ENCODE results near the gene MCOLN3. TPM values are rescaled to one million over a fixed set of nuclear protein-coding genes. Genes with fewer than 3 reads are reported as not detected.

MCOLN3 gene
- total and polyA plus RNA-seq, 2 experiments from 2014 or later, result 3.5 to 4.4 TPM

DNA sequence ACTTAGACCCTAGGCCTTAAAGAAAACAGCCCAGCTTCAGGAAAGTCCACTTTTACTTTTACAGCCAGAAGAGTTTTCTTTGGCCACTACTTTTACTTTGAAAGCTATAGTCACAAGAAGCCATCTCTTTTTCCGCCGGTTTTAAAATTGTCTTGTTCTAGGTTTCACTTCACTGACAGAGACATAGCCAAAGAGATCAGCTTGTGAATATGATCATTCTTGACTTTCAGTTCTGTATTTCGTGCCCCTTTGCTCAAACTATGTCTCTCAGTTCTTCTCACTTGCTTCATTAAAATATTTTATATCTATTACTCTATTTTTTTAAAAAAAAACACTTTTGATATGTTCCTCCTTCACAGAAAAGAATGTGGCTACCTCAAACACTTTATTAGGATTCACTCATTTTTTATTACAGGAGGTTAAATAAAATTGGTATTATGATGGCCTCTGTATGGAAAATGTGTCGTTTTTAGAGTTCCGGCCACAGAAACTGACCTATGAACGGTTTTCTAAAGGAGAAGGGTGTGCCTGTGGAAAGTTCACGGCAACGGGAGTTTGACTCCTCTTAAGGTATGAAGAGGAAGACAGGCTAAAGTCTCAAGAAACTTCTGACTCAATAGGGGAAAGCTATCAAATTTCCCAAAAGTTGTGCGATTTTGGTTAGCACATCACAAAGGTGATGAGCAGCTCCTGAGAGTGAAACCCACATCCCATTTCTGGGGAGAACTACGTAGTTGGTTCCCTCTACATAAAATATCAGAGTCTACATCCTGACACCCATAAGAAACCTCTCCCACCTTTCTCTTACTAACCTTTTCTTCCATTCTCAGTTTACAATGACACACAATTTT lies 52.6 kb downstream of the MCOLN3 start:
- Histone ChIP-seq H3K4me2 (peak overlapping the region; percentile 99), H3K27me3 (ENCODE audit: insufficient read depth) (peaks cover 67% of the 10 kb centered on the region), H4K20me1 (replicated peaks; ENCODE audit: insufficient read depth) (peaks cover 3% of the 10 kb centered on the region; the same call in 1 of the 2 replicates), H3K36me3 (ENCODE audit: insufficient read depth) (no peaks in the 10 kb centered on the region), H3K4me3 (peak overlapping the region; percentile 70; the same call in 1 of the 2 replicates), H3K9me2 (ENCODE audit: insufficient read depth) (no peaks in the 10 kb centered on the region), H3F3A (replicated peaks; ENCODE audit: low read depth) (0 out of 2 replicates have a peak, but pooled peaks cover 10% of the 10 kb centered on the region), H3K4me1 (ENCODE audit: insufficient read depth) (peaks cover 11% of the 10 kb centered on the region), H3K79me2 (replicated peaks; ENCODE audit: insufficient read depth) (no peaks in the 10 kb centered on the region), H2AFZ (no peak overlapping the region), H3K27ac (ENCODE audit: low read depth) (no peak overlapping the region)
- TF ChIP-seq JUNB (IDR thresholded peaks at IDR 0.05; ENCODE audit: unreplicated experiment) (no peak), STAT1 (IDR thresholded peaks at IDR 0.05; ENCODE audit: unreplicated experiment) (no peak), ETS1 (IDR thresholded peaks at IDR 0.05) (no peak), EZH2 (IDR thresholded peaks at IDR 0.05; ENCODE audit: low read depth, unreplicated experiment) (no peak), NANOG (IDR thresholded peaks at IDR 0.05; ENCODE audit: borderline replicate concordance) (no peak), CREB1 (CRISPR knock-in tag; IDR thresholded peaks at IDR 0.05; ENCODE audit: low read depth) (no peak), EZH2phosphoT487 (IDR thresholded peaks at IDR 0.05; ENCODE audit: unreplicated experiment) (no peak), ZNF114 (CRISPR knock-in tag; IDR thresholded peaks at IDR 0.05) (no peak), CTCF (conservative IDR thresholded peaks at IDR 0.05; ENCODE audit: low read depth in 2 of 2) (no peak), POLR2AphosphoS5 (IDR thresholded peaks at IDR 0.05; ENCODE audit: low read depth) (no peak), ZNF331 (CRISPR knock-in tag; IDR thresholded peaks at IDR 0.05; ENCODE audit: low read depth) (no peak)
- TF ChIP-seq, protein P1, sequence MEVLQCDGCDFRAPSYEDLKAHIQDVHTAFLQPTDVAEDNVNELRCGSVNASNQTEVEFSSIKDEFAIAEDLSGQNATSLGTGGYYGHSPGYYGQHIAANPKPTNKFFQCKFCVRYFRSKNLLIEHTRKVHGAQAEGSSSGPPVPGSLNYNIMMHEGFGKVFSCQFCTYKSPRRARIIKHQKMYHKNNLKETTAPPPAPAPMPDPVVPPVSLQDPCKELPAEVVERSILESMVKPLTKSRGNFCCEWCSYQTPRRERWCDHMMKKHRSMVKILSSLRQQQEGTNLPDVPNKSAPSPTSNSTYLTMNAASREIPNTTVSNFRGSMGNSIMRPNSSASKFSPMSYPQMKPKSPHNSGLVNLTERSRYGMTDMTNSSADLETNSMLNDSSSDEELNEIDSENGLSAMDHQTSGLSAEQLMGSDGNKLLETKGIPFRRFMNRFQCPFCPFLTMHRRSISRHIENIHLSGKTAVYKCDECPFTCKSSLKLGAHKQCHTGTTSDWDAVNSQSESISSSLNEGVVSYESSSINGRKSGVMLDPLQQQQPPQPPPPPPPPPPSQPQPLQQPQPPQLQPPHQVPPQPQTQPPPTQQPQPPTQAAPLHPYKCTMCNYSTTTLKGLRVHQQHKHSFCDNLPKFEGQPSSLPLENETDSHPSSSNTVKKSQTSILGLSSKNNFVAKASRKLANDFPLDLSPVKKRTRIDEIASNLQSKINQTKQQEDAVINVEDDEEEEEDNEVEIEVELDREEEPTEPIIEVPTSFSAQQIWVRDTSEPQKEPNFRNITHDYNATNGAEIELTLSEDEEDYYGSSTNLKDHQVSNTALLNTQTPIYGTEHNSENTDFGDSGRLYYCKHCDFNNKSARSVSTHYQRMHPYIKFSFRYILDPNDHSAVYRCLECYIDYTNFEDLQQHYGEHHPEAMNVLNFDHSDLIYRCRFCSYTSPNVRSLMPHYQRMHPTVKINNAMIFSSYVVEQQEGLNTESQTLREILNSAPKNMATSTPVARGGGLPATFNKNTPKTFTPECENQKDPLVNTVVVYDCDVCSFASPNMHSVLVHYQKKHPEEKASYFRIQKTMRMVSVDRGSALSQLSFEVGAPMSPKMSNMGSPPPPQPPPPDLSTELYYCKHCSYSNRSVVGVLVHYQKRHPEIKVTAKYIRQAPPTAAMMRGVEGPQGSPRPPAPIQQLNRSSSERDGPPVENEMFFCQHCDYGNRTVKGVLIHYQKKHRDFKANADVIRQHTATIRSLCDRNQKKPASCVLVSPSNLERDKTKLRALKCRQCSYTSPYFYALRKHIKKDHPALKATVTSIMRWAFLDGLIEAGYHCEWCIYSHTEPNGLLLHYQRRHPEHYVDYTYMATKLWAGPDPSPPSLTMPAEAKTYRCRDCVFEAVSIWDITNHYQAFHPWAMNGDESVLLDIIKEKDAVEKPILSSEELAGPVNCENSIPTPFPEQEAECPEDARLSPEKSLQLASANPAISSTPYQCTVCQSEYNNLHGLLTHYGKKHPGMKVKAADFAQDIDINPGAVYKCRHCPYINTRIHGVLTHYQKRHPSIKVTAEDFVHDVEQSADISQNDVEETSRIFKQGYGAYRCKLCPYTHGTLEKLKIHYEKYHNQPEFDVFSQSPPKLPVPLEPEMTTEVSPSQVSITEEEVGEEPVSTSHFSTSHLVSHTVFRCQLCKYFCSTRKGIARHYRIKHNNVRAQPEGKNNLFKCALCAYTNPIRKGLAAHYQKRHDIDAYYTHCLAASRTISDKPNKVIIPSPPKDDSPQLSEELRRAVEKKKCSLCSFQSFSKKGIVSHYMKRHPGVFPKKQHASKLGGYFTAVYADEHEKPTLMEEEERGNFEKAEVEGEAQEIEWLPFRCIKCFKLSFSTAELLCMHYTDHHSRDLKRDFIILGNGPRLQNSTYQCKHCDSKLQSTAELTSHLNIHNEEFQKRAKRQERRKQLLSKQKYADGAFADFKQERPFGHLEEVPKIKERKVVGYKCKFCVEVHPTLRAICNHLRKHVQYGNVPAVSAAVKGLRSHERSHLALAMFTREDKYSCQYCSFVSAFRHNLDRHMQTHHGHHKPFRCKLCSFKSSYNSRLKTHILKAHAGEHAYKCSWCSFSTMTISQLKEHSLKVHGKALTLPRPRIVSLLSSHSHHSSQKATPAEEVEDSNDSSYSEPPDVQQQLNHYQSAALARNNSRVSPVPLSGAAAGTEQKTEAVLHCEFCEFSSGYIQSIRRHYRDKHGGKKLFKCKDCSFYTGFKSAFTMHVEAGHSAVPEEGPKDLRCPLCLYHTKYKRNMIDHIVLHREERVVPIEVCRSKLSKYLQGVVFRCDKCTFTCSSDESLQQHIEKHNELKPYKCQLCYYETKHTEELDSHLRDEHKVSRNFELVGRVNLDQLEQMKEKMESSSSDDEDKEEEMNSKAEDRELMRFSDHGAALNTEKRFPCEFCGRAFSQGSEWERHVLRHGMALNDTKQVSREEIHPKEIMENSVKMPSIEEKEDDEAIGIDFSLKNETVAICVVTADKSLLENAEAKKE (CRISPR knock-in tag; IDR thresholded peaks at IDR 0.05), result no peak
- ATAC-seq (no peak), DNase-seq (ENCODE audit: low spot score) (no peak)
- H3K36me3 Mint-ChIP-seq (ENCODE audit: low read depth), result no peaks in the 10 kb centered on the region
- peaks cover 10% of the 10 kb centered on the region; the same call in 2 of the 3 replicates for H3K4me1 Mint-ChIP-seq
- no peaks in the 10 kb centered on the region; the same call in 2 of the 3 replicates for H3K9me3 Mint-ChIP-seq
- H3K27me3 Mint-ChIP-seq (ENCODE audit: insufficient read depth, low read depth, poor library complexity), result peaks cover 43% of the 10 kb centered on the region
- no peak overlapping the region for H3K27ac Mint-ChIP-seq
- peak overlapping the region; percentile 78 for H3K4me3 Mint-ChIP-seq
